Mesendoderm (in vitro differentiated cells): Measurements from ENCODE around the gene KYAT1.
"Not testable (repeated sequence)": the region's sequence is repeated elsewhere in the genome, so short reads cannot be mapped to it uniquely, and the experiment has no call there.

Experiments used
- DNase-seq: peaks from one replicate; pipeline ENCODE4 v3.0.0; 2013
- H2AK5ac ChIP-seq: 2 replicates; pipeline ENCODE4 v1.6.1; 2013; ENCODE audit warnings: low read length, inconsistent platforms
- H2BK120ac ChIP-seq: 2 replicates; pipeline ENCODE4 v1.6.1; 2013; ENCODE audit warnings: low read depth, mild to moderate bottlenecking, low read length, moderate library complexity, mixed read lengths
- H2BK15ac ChIP-seq: replicated peaks from 2 replicates; pipeline ENCODE4 v1.6.1; 2013; ENCODE audit warnings: low read depth, mild to moderate bottlenecking, moderate library complexity
- H2BK5ac ChIP-seq: 2 replicates; pipeline ENCODE4 v1.6.1; 2013; ENCODE audit warnings: low read length, inconsistent platforms
- H3K18ac ChIP-seq: 2 replicates; pipeline ENCODE4 v1.6.1; 2013; ENCODE audit warnings: mild to moderate bottlenecking, low read length, mixed read lengths
- H3K23ac ChIP-seq: one replicate; pipeline ENCODE4 v1.6.1; 2013; ENCODE audit warnings: low read length
- H3K27ac ChIP-seq: 2 replicates; pipeline ENCODE4 v1.5.1; 2013; ENCODE audit warnings: low read depth, mild to moderate bottlenecking, inconsistent platforms, low read length, moderate library complexity
- H3K27me3 ChIP-seq: 2 replicates; pipeline ENCODE4 v1.6.1; 2013; ENCODE audit warnings: low read length, control low read depth, mild to moderate bottlenecking, inconsistent platforms; ENCODE audit not compliant: insufficient read depth, poor library complexity
- H3K36me3 ChIP-seq: 2 replicates; pipeline ENCODE4 v1.6.1; 2013; ENCODE audit warnings: low read length, inconsistent platforms; ENCODE audit not compliant: control insufficient read depth, insufficient read depth
- H3K4ac ChIP-seq: one replicate; pipeline ENCODE4 v1.6.1; 2013; ENCODE audit warnings: low read depth, mild to moderate bottlenecking, low read length, moderate library complexity
- H3K4me1 ChIP-seq: 2 replicates; pipeline ENCODE4 v1.6.1; 2013; ENCODE audit warnings: low read depth, low read length, inconsistent platforms; ENCODE audit not compliant: control insufficient read depth
- H3K4me2 ChIP-seq: 2 replicates; pipeline ENCODE4 v1.6.1; 2013; ENCODE audit warnings: low read length
- H3K4me3 ChIP-seq: 2 replicates; pipeline ENCODE4 v1.5.1; 2013; ENCODE audit warnings: mild to moderate bottlenecking, low read length
- H3K56ac ChIP-seq: one replicate; pipeline ENCODE4 v1.6.1; 2013; ENCODE audit warnings: low read length
- H3K79me1 ChIP-seq: 2 replicates; pipeline ENCODE4 v1.6.1; 2013; ENCODE audit warnings: low read length, inconsistent platforms
- H3K79me2 ChIP-seq: 2 replicates; pipeline ENCODE4 v1.6.1; 2013; ENCODE audit warnings: mild to moderate bottlenecking, low read length; ENCODE audit not compliant: control insufficient read depth, insufficient read depth
- H3K9ac ChIP-seq: 2 replicates; pipeline ENCODE4 v1.6.1; 2013; ENCODE audit warnings: low read length, inconsistent platforms
- H4K5ac ChIP-seq: one replicate; pipeline ENCODE4 v1.6.1; 2013; ENCODE audit warnings: low read length
- H4K8ac ChIP-seq: one replicate; pipeline ENCODE4 v1.6.1; 2013; ENCODE audit warnings: low read depth, mild to moderate bottlenecking, control low read depth, low read length, moderate library complexity
- WGBS: extraction: QIAGEN DNeasy Blood & Tissue Kit; methylation state at CpG from one replicate; pipeline ENCODE4 v1.1.7; 2013; ENCODE audit warnings: low lambda C conversion rate, missing lambda C conversion rate; ENCODE audit not compliant: insufficient coverage; ENCODE audit errors: extremely low coverage; 5-methylcytosine and 5-hydroxymethylcytosine counted together

Gene KYAT1

GRCh38 chr9:128877852-128878251 lies 3.9 kb downstream of the KYAT1 start:
- no peak overlapping the region for H3K4ac ChIP-seq
- no peak overlapping the region for H2BK15ac ChIP-seq
- H2AK5ac ChIP-seq: no peak overlapping the region
- no peak overlapping the region for H3K9ac ChIP-seq
- H3K23ac ChIP-seq: no peak overlapping the region
- no peak overlapping the region for H4K8ac ChIP-seq
- no peak overlapping the region for H4K5ac ChIP-seq
- H3K79me2 ChIP-seq: peaks cover 16% of the 10 kb centered on the region
- H3K27ac ChIP-seq: no peak overlapping the region
- H3K18ac ChIP-seq: no peak overlapping the region
- peaks cover 10% of the 10 kb centered on the region for H3K79me1 ChIP-seq
- H3K4me2 ChIP-seq: no peak overlapping the region
- H3K56ac ChIP-seq: no peak overlapping the region
- H3K4me1 ChIP-seq: no peaks in the 10 kb centered on the region
- H3K36me3 ChIP-seq: no peaks in the 10 kb centered on the region
- no peak for DNase-seq
- no peak overlapping the region for H3K4me3 ChIP-seq
- H3K27me3 ChIP-seq: no peaks in the 10 kb centered on the region
- no peak overlapping the region for H2BK120ac ChIP-seq
- H2BK5ac ChIP-seq: no peak overlapping the region
- no CpG with 5 or more reads among the region's 5 CpGs for WGBS

DNA sequence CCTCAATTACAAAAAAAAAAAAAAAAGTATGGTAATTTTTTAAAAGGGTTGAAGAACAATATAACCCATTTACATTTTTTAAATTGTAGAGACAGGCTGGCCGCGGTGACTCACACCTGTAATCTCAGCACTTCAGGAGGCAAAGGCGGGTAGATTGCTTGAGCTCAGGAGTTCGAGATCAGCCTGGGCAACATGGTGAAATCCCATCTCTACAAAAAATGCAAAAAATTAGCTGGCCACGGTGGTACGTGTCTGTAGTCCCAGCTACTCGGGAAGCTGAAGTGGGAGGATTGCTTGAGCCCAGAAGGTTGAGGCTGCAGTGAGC lies 10.8 kb downstream of the KYAT1 start:
- H2BK5ac ChIP-seq, DNase-seq, H3K79me1 ChIP-seq, H4K8ac ChIP-seq, H3K56ac ChIP-seq, H2AK5ac ChIP-seq, H3K9ac ChIP-seq, H3K27me3 ChIP-seq, H3K4me3 ChIP-seq, H3K79me2 ChIP-seq, H4K5ac ChIP-seq, H2BK15ac ChIP-seq, H3K36me3 ChIP-seq, H3K4me2 ChIP-seq, H3K4me1 ChIP-seq, H2BK120ac ChIP-seq, H3K23ac ChIP-seq, H3K4ac ChIP-seq, H3K27ac ChIP-seq, H3K18ac ChIP-seq: not testable (repeated sequence)
- WGBS: no CpG with 5 or more reads among the region's 7 CpGs

GRCh38 chr9:128870128-128870940 lies 11.4 kb downstream of the KYAT1 start:
- Histone ChIP-seq H2BK5ac (no peak overlapping the region), H3K79me2 (no peaks in the 10 kb centered on the region), H3K9ac (no peak overlapping the region), H3K56ac (no peak overlapping the region), H2BK15ac (no peak overlapping the region), H3K4me3 (no peak overlapping the region), H3K18ac (no peak overlapping the region), H2AK5ac (no peak overlapping the region), H3K23ac (no peak overlapping the region), H3K4ac (no peak overlapping the region), H3K27ac (no peak overlapping the region), H3K79me1 (no peaks in the 10 kb centered on the region), H3K27me3 (no peaks in the 10 kb centered on the region), H4K5ac (no peak overlapping the region), H3K36me3 (no peaks in the 10 kb centered on the region), H3K4me2 (no peak overlapping the region), H2BK120ac (no peak overlapping the region), H4K8ac (no peak overlapping the region), H3K4me1 (no peaks in the 10 kb centered on the region)
- no CpG with 5 or more reads among the region's 7 CpGs for WGBS
- DNase-seq: no peak

GRCh38 chr9:128863647-128864046 lies 18.1 kb downstream of the KYAT1 start:
- H2BK15ac ChIP-seq: no peak overlapping the region
- no peak overlapping the region for H4K5ac ChIP-seq
- WGBS: no CpG with 5 or more reads among the region's 10 CpGs
- no peak overlapping the region for H3K4ac ChIP-seq
- no peak overlapping the region for H2BK5ac ChIP-seq
- H3K4me1 ChIP-seq: no peaks in the 10 kb centered on the region
- no peak overlapping the region for H3K18ac ChIP-seq
- no peak overlapping the region for H3K4me2 ChIP-seq
- H3K36me3 ChIP-seq: no peaks in the 10 kb centered on the region
- H3K79me2 ChIP-seq: peaks cover 2% of the 10 kb centered on the region
- no peak overlapping the region for H3K4me3 ChIP-seq
- H3K27me3 ChIP-seq: no peaks in the 10 kb centered on the region
- no peak overlapping the region for H3K23ac ChIP-seq
- no peak overlapping the region for H4K8ac ChIP-seq
- DNase-seq: peak; percentile 91
- H3K27ac ChIP-seq: no peak overlapping the region
- H3K9ac ChIP-seq: no peak overlapping the region
- H2AK5ac ChIP-seq: no peak overlapping the region
- H3K79me1 ChIP-seq: peaks cover 6% of the 10 kb centered on the region
- no peak overlapping the region for H3K56ac ChIP-seq
- no peak overlapping the region for H2BK120ac ChIP-seq

GRCh38 chr9:128862401-128862851 lies 19.3 kb downstream of the KYAT1 start:
- Histone ChIP-seq H3K4me2 (no peak overlapping the region), H3K23ac (no peak overlapping the region), H2BK15ac (no peak overlapping the region), H3K56ac (peak overlapping the region; percentile 15), H3K36me3 (no peaks in the 10 kb centered on the region), H3K4ac (no peak overlapping the region), H2AK5ac (no peak overlapping the region), H4K8ac (no peak overlapping the region), H3K79me1 (peaks cover 6% of the 10 kb centered on the region), H3K4me3 (no peak overlapping the region), H3K27me3 (no peaks in the 10 kb centered on the region), H3K9ac (no peak overlapping the region), H3K79me2 (peaks cover 2% of the 10 kb centered on the region), H4K5ac (no peak overlapping the region), H3K4me1 (no peaks in the 10 kb centered on the region), H3K27ac (no peak overlapping the region), H2BK5ac (no peak overlapping the region), H3K18ac (no peak overlapping the region), H2BK120ac (no peak overlapping the region)
- no peak for DNase-seq
- no CpG with 5 or more reads among the region's 6 CpGs for WGBS

DNA sequence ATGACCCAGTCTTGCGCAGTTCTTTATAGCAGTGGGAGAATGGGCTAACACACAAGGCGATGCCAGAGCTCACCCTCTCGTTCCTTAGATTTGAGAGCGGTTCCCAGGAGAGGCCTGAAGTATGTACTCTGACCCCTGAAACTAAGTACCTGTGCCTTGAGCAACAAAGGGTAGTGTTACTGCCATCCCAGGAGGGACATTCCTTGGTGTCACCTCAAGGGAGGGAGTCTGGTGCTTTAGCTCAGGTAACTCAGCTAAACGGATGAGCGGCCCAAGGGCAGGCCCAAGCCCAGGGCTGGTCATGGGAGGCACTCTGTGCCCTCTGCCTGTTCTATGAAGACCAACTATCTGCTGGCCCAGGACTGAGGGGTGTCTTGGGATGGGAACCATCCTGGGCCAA lies 20.2 kb downstream of the KYAT1 start:
- DNase-seq: no peak
- Histone ChIP-seq H3K4me2 (no peak overlapping the region), H4K8ac (no peak overlapping the region), H3K79me2 (peaks cover 2% of the 10 kb centered on the region), H3K18ac (no peak overlapping the region), H3K79me1 (peaks cover 6% of the 10 kb centered on the region), H4K5ac (no peak overlapping the region), H3K27ac (no peak overlapping the region), H3K4me1 (no peaks in the 10 kb centered on the region), H3K36me3 (no peaks in the 10 kb centered on the region), H2AK5ac (no peak overlapping the region), H3K56ac (peak overlapping the region; percentile 37), H2BK15ac (no peak overlapping the region), H3K27me3 (no peaks in the 10 kb centered on the region), H2BK5ac (no peak overlapping the region), H2BK120ac (no peak overlapping the region), H3K4me3 (no peak overlapping the region), H3K4ac (peak overlapping the region; percentile 25), H3K23ac (no peak overlapping the region), H3K9ac (no peak overlapping the region)
- no CpG with 5 or more reads among the region's 6 CpGs for WGBS
